AG04450 (cell line): ENCODE data around the gene ME2. TPM values are rescaled to one million over a fixed set of nuclear protein-coding genes. Genes with fewer than 3 reads are reported as not detected.

Experiments used
- CTCF ChIA-PET: fragments of 300-600, 350-600 bp; formaldehyde crosslinking; extraction: SDS; loops from one replicate; lab custom pipeline; 2022; ENCODE audit warnings: antibody characterized with exemption, inconsistent platforms; lab: Charles Lee
- POLR2A ChIA-PET: fragments of 350-600 bp; formaldehyde crosslinking; extraction: SDS; loops from one replicate; lab custom pipeline; 2021; ENCODE audit warnings: antibody characterized with exemption, inconsistent platforms; lab: Yijun Ruan, JAX
- DNase-seq: peaks from one replicate; pipeline ENCODE4 v3.0.0-alpha.2; 2011; ENCODE audit warnings: low read depth, low spot score
- H3K27ac ChIP-seq: one replicate; pipeline ENCODE4 v1.5.1; 2012; ENCODE audit warnings: low read depth, low read length, control low read depth
- H3K27me3 ChIP-seq: one replicate; pipeline ENCODE4 v1.6.0; 2012; ENCODE audit warnings: low read length; ENCODE audit not compliant: control insufficient read depth, insufficient read depth
- H3K4me3 ChIP-seq: 2 replicates; pipeline ENCODE4 v1.5.1; 2011; ENCODE audit warnings: mild to moderate bottlenecking, low read depth, low read length, control low read depth
- H3K9me3 ChIP-seq: 2 replicates; pipeline ENCODE4 v1.5.1; 2012; ENCODE audit warnings: low read length; ENCODE audit not compliant: control insufficient read depth, insufficient read depth
- CTCF ChIP-seq: IDR thresholded peaks from 2 replicates; pipeline ENCODE4 v1.5.1; 2011; ENCODE audit warnings: low read depth, low read length, control low read depth, inconsistent platforms
- polyA plus RNA-seq: library from polyadenylated mRNA; depleted of rRNA; stranded (reverse); fragments of >200 nt; gene quantifications from 2 replicates; pipeline ENCODE4 v1.2.3, GENCODE V29; 2011

Gene ME2
- polyA plus RNA-seq, 1 experiment, result 51.3 TPM

DNA sequence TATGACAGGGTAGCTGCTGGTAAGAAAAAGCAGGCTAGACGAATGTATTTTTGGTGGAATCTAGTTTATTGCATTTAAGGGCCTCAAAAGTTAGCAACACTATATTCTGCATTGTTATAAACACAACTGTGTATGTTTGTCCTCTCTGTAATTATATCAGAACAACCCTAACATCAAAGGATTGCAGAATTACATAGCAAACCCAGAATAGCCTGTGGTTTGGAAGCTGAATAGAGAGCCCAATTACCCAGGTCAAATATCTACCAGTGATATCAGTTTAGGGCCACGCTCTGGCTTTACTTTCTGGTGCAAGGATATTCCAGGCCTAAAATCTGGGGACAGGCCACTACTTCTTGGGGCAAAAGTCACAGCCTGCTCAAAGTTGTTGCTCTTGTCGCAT lies 34.0 kb upstream of the ME2 start:
- Histone ChIP-seq H3K27ac (no peak overlapping the region), H3K9me3 (no peaks in the 10 kb centered on the region), H3K27me3 (peaks cover 6% of the 10 kb centered on the region), H3K4me3 (no peak overlapping the region)
- DNase-seq, result no peak
- no peak for TF ChIP-seq CTCF
- POLR2A ChIA-PET, result no interaction called here
- CTCF ChIA-PET, result no interaction called here

- no peak overlapping the region for H3K4me3 ChIP-seq
- H3K27ac ChIP-seq, result no peak overlapping the region
- H3K27me3 ChIP-seq, result peaks cover 3% of the 10 kb centered on the region
- no peak for DNase-seq
- TF ChIP-seq CTCF, result no peak
- H3K9me3 ChIP-seq, result no peaks in the 10 kb centered on the region
- CTCF ChIA-PET, result interaction anchor here (0.7 to 1.0 kb wide), 3 partner anchors 27 to 250 kb away, joined by 3 to 10 read pairs (median 4); partner anchors contain the start of gene MRO
- POLR2A ChIA-PET, result interaction anchor here (0.6 kb wide), 1 partner anchor 184 kb away, joined by 3 read pairs; no protein-coding TSS in a partner anchor
Observed at GRCh38 chr18:50847192-50847591, 31.7 kb upstream of the ME2 start.

DNA sequence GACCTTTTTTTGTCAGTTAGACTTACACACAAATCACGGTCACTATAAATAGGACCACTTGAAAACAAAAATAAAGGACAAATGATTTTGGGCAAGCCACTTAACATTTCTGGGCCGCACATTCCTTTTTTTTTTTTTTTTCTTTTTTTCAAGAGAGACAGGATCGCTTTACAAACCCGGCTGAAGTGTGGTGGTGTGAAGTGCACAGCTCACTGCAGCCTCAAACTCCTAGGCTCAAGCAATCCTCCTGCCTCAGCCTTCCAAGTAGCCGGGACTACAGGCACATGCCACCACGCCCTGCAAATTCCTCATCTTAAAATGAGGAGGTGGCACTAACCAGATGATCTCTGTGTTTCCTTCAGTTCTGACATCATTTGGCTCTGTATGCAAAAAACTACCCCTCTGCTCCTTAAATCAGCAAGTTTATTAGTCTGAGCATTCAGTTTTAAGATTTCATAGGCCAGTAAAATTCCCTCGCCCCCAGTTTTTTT lies 30.8 kb upstream of the ME2 start:
- ChIA-PET POLR2A (no interaction called here), CTCF (interaction anchor here (0.7 to 1.0 kb wide), 3 partner anchors 28 to 1866 kb away, joined by 3 to 4 read pairs (median 3); partner anchors contain the start of gene MRO)
- Histone ChIP-seq H3K27ac (no peak overlapping the region), H3K9me3 (no peaks in the 10 kb centered on the region), H3K4me3 (no peak overlapping the region), H3K27me3 (peaks cover 3% of the 10 kb centered on the region)
- DNase-seq, result no peak
- no peak for TF ChIP-seq CTCF

GRCh38 chr18:50848991-50849390 lies 29.9 kb upstream of the ME2 start:
- Histone ChIP-seq H3K27ac (no peak overlapping the region), H3K4me3 (no peak overlapping the region), H3K9me3 (no peaks in the 10 kb centered on the region), H3K27me3 (peaks cover 2% of the 10 kb centered on the region)
- POLR2A ChIA-PET, result no interaction called here
- TF ChIP-seq CTCF, result no peak
- DNase-seq, result no peak
- CTCF ChIA-PET, result interaction anchor here (0.5 to 0.6 kb wide), 2 partner anchors 93 to 131 kb away, joined by 3 to 4 read pairs; no protein-coding TSS in a partner anchor

- POLR2A ChIA-PET, result no interaction called here
- DNase-seq, result no peak
- no peak for TF ChIP-seq CTCF
- CTCF ChIA-PET, result interaction anchor here (0.5 kb wide), 1 partner anchor 92 kb away, joined by 3 read pairs; no protein-coding TSS in a partner anchor
- H3K9me3 ChIP-seq, result no peaks in the 10 kb centered on the region
- no peak overlapping the region for H3K27ac ChIP-seq
- H3K27me3 ChIP-seq, result no peaks in the 10 kb centered on the region
- H3K4me3 ChIP-seq, result no peak overlapping the region
Observed at GRCh38 chr18:50849419-50849821, 29.5 kb upstream of the ME2 start.
